HEK293T (cell line): ENCODE data around the gene MGLL.
"Not testable (repeated sequence)": the region's sequence is repeated elsewhere in the genome, so short reads cannot be mapped to it uniquely, and the experiment has no call there.

ENCODE experiments used
- CTCF ChIA-PET: fragments of 350-600 bp; formaldehyde crosslinking; extraction: SDS; loops from one replicate; lab custom pipeline; 2021; ENCODE audit warnings: antibody characterized with exemption, inconsistent platforms; lab: Yijun Ruan, JAX
- POLR2A ChIA-PET: fragments of 350-600 bp; formaldehyde crosslinking; extraction: SDS; loops from one replicate; lab custom pipeline; 2020; ENCODE audit warnings: antibody characterized with exemption, inconsistent platforms; lab: Yijun Ruan, JAX
- DNase-seq: peaks from one replicate; pipeline ENCODE4 v3.0.0; 2012; ENCODE audit warnings: mixed read lengths; ENCODE audit errors: extremely low spot score
- ARNT ChIP-seq: fragments of 450-650 bp; IDR thresholded peaks from 2 replicates; pipeline ENCODE4 v1.6.1; 2017; ENCODE audit warnings: mild to moderate bottlenecking
- BHLHE40 ChIP-seq: fragments of 450-650 bp; IDR thresholded peaks from 2 replicates; pipeline ENCODE4 v1.6.1; 2016; ENCODE audit warnings: mild to moderate bottlenecking, moderate library complexity, borderline replicate concordance
- CTBP1 ChIP-seq: fragments of 450-650 bp; IDR thresholded peaks from 2 replicates; pipeline ENCODE4 v1.6.1; 2016; ENCODE audit warnings: borderline replicate concordance
- ELF4 ChIP-seq: fragments of 450-650 bp; IDR thresholded peaks from 2 replicates; pipeline ENCODE4 v1.6.1; 2017; ENCODE audit warnings: antibody characterized with exemption
- FOXA1 ChIP-seq: fragments of 450-650 bp; IDR thresholded peaks from 2 replicates; pipeline ENCODE4 v1.6.1; 2016; ENCODE audit warnings: mild to moderate bottlenecking
- FOXK2 ChIP-seq: fragments of 450-650 bp; IDR thresholded peaks from 2 replicates; pipeline ENCODE4 v1.6.1; 2016; ENCODE audit warnings: mild to moderate bottlenecking
- FOXM1 ChIP-seq: fragments of 450-650 bp; IDR thresholded peaks from 2 replicates; pipeline ENCODE4 v1.6.1; 2017; ENCODE audit warnings: mild to moderate bottlenecking, borderline replicate concordance
- HDGF ChIP-seq: fragments of 450-650 bp; IDR thresholded peaks from 2 replicates; pipeline ENCODE4 v1.6.1; 2017; ENCODE audit warnings: antibody characterized with exemption, borderline replicate concordance
- L3MBTL2 ChIP-seq: fragments of 450-650 bp; conservative IDR thresholded peaks from 2 replicates; pipeline ENCODE4 v1.6.1; 2016; ENCODE audit warnings: mild to moderate bottlenecking
- LEF1 ChIP-seq: fragments of 450-650 bp; IDR thresholded peaks from 2 replicates; pipeline ENCODE4 v1.6.1; 2017; ENCODE audit warnings: mild to moderate bottlenecking, borderline replicate concordance
- NFRKB ChIP-seq: fragments of 450-650 bp; IDR thresholded peaks from 2 replicates; pipeline ENCODE4 v1.6.1; 2016; ENCODE audit warnings: mild to moderate bottlenecking, moderate library complexity
- PKNOX1 ChIP-seq: fragments of 450-650 bp; IDR thresholded peaks from 2 replicates; pipeline ENCODE4 v1.6.1; 2016
- SP1 ChIP-seq: fragments of 450-650 bp; IDR thresholded peaks from 2 replicates; pipeline ENCODE4 v1.6.1; 2017
- SUZ12 ChIP-seq: fragments of 450-650 bp; IDR thresholded peaks from 2 replicates; pipeline ENCODE4 v1.6.1; 2016; ENCODE audit warnings: mild to moderate bottlenecking
- TARDBP ChIP-seq: fragments of 450-650 bp; IDR thresholded peaks from 2 replicates; pipeline ENCODE4 v1.6.1; 2016
- ZNF384 ChIP-seq: fragments of 450-650 bp; IDR thresholded peaks from 2 replicates; pipeline ENCODE4 v1.6.1; 2016

Gene MGLL

GRCh38 chr3:127707851-127708411 lies 114.4 kb downstream of the MGLL start:
- no peak for DNase-seq
- TF ChIP-seq FOXK2 (no peak), HDGF (no peak), BHLHE40 (no peak), L3MBTL2 (no peak), TARDBP (no peak), FOXM1 (no peak), FOXA1 (no peak), NFRKB (no peak), ZNF384 (no peak), SUZ12 (no peak), PKNOX1 (no peak), LEF1 (no peak), CTBP1 (no peak), SP1 (no peak), ARNT (no peak), ELF4 (no peak)
- POLR2A ChIA-PET = interaction anchor here (1.7 kb wide), 1 partner anchor 10 kb away, joined by 7 read pairs; no protein-coding TSS in a partner anchor
- CTCF ChIA-PET = no interaction called here

- no peak for DNase-seq
- TF ChIP-seq FOXM1 (no peak), ARNT (no peak), BHLHE40 (no peak), FOXA1 (no peak), ZNF384 (no peak), TARDBP (no peak), ELF4 (no peak), HDGF (no peak), SUZ12 (no peak), PKNOX1 (no peak), NFRKB (no peak), LEF1 (no peak), CTBP1 (no peak)
- ChIA-PET POLR2A (interaction anchor here (1.7 kb wide), 1 partner anchor 9 kb away, joined by 7 read pairs; no protein-coding TSS in a partner anchor), CTCF (no interaction called here)
These were observed 115.4 kb downstream of the MGLL start for GRCh38 chr3:127706785-127707351.

- DNase-seq = no peak
- TF ChIP-seq FOXM1 (no peak), NFRKB (no peak), HDGF (no peak), PKNOX1 (no peak), ELF4 (no peak), SP1 (no peak), TARDBP (no peak), BHLHE40 (no peak), LEF1 (no peak), L3MBTL2 (no peak), FOXK2 (no peak), ZNF384 (no peak), FOXA1 (no peak), CTBP1 (no peak), ARNT (no peak), SUZ12 (no peak)
- ChIA-PET POLR2A (no interaction called here), CTCF (no interaction called here)
These were observed 116.0 kb downstream of the MGLL start for GRCh38 chr3:127706312-127706711.

- CTCF ChIA-PET, DNase-seq, POLR2A ChIA-PET: not testable (repeated sequence)
These were observed 117.5 kb downstream of the MGLL start for GRCh38 chr3:127704840-127705239.

- CTCF ChIA-PET = no interaction called here
- TF ChIP-seq ARNT (no peak), SP1 (no peak), NFRKB (no peak), SUZ12 (no peak), TARDBP (no peak), FOXK2 (no peak), L3MBTL2 (no peak), BHLHE40 (no peak), FOXM1 (no peak), ELF4 (no peak)
- DNase-seq = no peak
- POLR2A ChIA-PET = no interaction called here
These were observed 120.2 kb downstream of the MGLL start for GRCh38 chr3:127702151-127702578.

GRCh38 chr3:127701280-127701911 lies 120.9 kb downstream of the MGLL start:
- TF ChIP-seq SUZ12 (no peak), NFRKB (no peak), SP1 (no peak), HDGF (no peak), PKNOX1 (no peak), FOXA1 (no peak), FOXM1 (no peak)
- CTCF ChIA-PET = no interaction called here
- POLR2A ChIA-PET = no interaction called here
- no peak for DNase-seq
